Stimulated activated CD4-positive, alpha-beta T cell treated with anti-CD3 and anti-CD28 coated beads, Interleukin-2, amount 100 ng/mL, for 48 hours (primary cell): ENCODE results near the gene ZBTB42.
A peak's percentile ranks its signal among the peaks of the same experiment; 100 is the strongest.
"Not testable (repeated sequence)": the region's sequence is repeated elsewhere in the genome, so short reads cannot be mapped to it uniquely, and the experiment has no call there.

ENCODE experiments used
- DNase-seq, 2 donors: peaks; one replicate each; pipeline ENCODE4 v3.0.0-alpha.2; 2020

The ZBTB42 gene

GRCh38 chr14:104813286-104813685 is 12.4 kb downstream of the ZBTB42 start:
- no peak for DNase-seq

GRCh38 chr14:104814701-104815100 is 13.8 kb downstream of the ZBTB42 start:
- not testable (repeated sequence) for DNase-seq

GRCh38 chr14:104816616-104816884 is 15.6 kb downstream of the ZBTB42 start:
- no peak for DNase-seq

GRCh38 chr14:104817930-104818713 is 17.2 kb downstream of the ZBTB42 start:
- DNase-seq: no peak

- no peak for DNase-seq
These were observed 17.8 kb downstream of the ZBTB42 start for GRCh38 chr14:104818714-104819161.

GRCh38 chr14:104819361-104819781 is 18.5 kb downstream of the ZBTB42 start:
- DNase-seq: no peak

- no peak for DNase-seq
These were observed 19.8 kb downstream of the ZBTB42 start for GRCh38 chr14:104820669-104821228.

GRCh38 chr14:104821229-104821945 is 20.5 kb downstream of the ZBTB42 start:
- DNase-seq: no peak

- no peak for DNase-seq
These were observed 21.2 kb downstream of the ZBTB42 start for GRCh38 chr14:104821971-104822608.

GRCh38 chr14:104822821-104823615 is 22.1 kb downstream of the ZBTB42 start:
- no peak for DNase-seq

GRCh38 chr14:104824353-104824997 is 23.6 kb downstream of the ZBTB42 start:
- no peak for DNase-seq

- DNase-seq: peak; percentile 98 to 99
These were observed 25.4 kb downstream of the ZBTB42 start for GRCh38 chr14:104826189-104826860.

- DNase-seq: no peak
These were observed 25.9 kb downstream of the ZBTB42 start for GRCh38 chr14:104826861-104827176.

- DNase-seq: peak in 1 of 2 donors; percentile 44
These were observed 26.5 kb downstream of the ZBTB42 start for GRCh38 chr14:104827177-104828055.

- DNase-seq: no peak
These were observed 29.9 kb downstream of the ZBTB42 start for GRCh38 chr14:104830781-104831180.

- DNase-seq: not testable (repeated sequence)
These were observed 35.5 kb downstream of the ZBTB42 start for GRCh38 chr14:104836171-104836935.

- no peak for DNase-seq
These were observed 40.8 kb downstream of the ZBTB42 start for GRCh38 chr14:104841730-104842129.

- DNase-seq: no peak
These were observed 42.1 kb downstream of the ZBTB42 start for GRCh38 chr14:104843006-104843405.

GRCh38 chr14:104843442-104844305 is 42.8 kb downstream of the ZBTB42 start:
- no peak for DNase-seq
